Activated CD4-positive, alpha-beta T cell treated with anti-CD3 and anti-CD28 coated beads, Interleukin-2, amount 10 ng/mL, durations not matched to agents 7 days and 5 days (primary cell): Measurements from ENCODE around the gene CACYBP. TPM values are rescaled to one million over a fixed set of nuclear protein-coding genes. Genes with fewer than 3 reads are reported as not detected.

Source experiments
- total RNA-seq, 2 experiments: library from RNA; stranded (reverse); gene quantifications; one replicate each; pipeline ENCODE4 v1.2.3, GENCODE V29; 2021

Gene CACYBP
- total RNA-seq, 2 experiments from 2014 or later = 198 to 207 TPM

Other genes starting within 250 kb of the CACYBP start
- gene MRPS14, start 23.5 kb downstream of the CACYBP start, total RNA-seq = 10 to 100 TPM; 34.5 to 34.6 TPM
- gene TNN, start 67.9 kb downstream of the CACYBP start, total RNA-seq = not detected
- 10 to 100 TPM; 64.1 to 67.1 TPM for gene KIAA0040, start 192.8 kb downstream of the CACYBP start, total RNA-seq